Parathyroid adenoma (tissue), 2 donors: ENCODE data around the gene FYN.
"Not testable (repeated sequence)": the region's sequence is repeated elsewhere in the genome, so short reads cannot be mapped to it uniquely, and the experiment has no call there.

ENCODE experiments used
- H2AFZ ChIP-seq: fragments of 300-600 bp; sonication (generic); one replicate; pipeline ENCODE4 v1.7.0; 2017; ENCODE audit warnings: antibody characterized with exemption, mild to moderate bottlenecking
- H3K27ac ChIP-seq: fragments of 300-600 bp; sonication (generic); one replicate; pipeline ENCODE4 v1.7.0; 2017
- H3K27me3 ChIP-seq: fragments of 300-600 bp; sonication (generic); one replicate; pipeline ENCODE4 v1.7.0; 2017; ENCODE audit warnings: low read length; ENCODE audit not compliant: control insufficient read depth, insufficient read depth
- H3K36me3 ChIP-seq: fragments of 300-600 bp; sonication (generic); one replicate; pipeline ENCODE4 v1.7.0; 2017; ENCODE audit warnings: low read length; ENCODE audit not compliant: control insufficient read depth, insufficient read depth
- H3K4me1 ChIP-seq: fragments of 300-600 bp; sonication (generic); one replicate; pipeline ENCODE4 v1.7.0; 2017; ENCODE audit warnings: control low read depth
- H3K4me2 ChIP-seq: fragments of 300-600 bp; sonication (generic); one replicate; pipeline ENCODE4 v1.7.0; 2017; ENCODE audit warnings: low read length
- H3K4me3 ChIP-seq: fragments of 300-600 bp; sonication (generic); one replicate; pipeline ENCODE4 v1.7.0; 2017; ENCODE audit warnings: low read depth, low read length
- H3K79me2 ChIP-seq: fragments of 300-600 bp; sonication (generic); one replicate; pipeline ENCODE4 v1.7.0; 2017; ENCODE audit warnings: control low read depth
- H3K9ac ChIP-seq: fragments of 300-600 bp; sonication (generic); one replicate; pipeline ENCODE4 v1.7.0; 2017; ENCODE audit warnings: mild to moderate bottlenecking
- H3K9me3 ChIP-seq: fragments of 300-600 bp; sonication (generic); one replicate; pipeline ENCODE4 v1.7.0; 2017; ENCODE audit warnings: low read length; ENCODE audit not compliant: control insufficient read depth
- TF ChIP-seq, protein P1 (sequence below): fragments of 300-600 bp; sonication (generic); IDR thresholded peaks from one replicate; pipeline ENCODE4 v1.7.0; 2017; ENCODE audit warnings: antibody characterized with exemption, mild to moderate bottlenecking
- donor health status: primary hyperparathyroidism.

Gene FYN

DNA sequence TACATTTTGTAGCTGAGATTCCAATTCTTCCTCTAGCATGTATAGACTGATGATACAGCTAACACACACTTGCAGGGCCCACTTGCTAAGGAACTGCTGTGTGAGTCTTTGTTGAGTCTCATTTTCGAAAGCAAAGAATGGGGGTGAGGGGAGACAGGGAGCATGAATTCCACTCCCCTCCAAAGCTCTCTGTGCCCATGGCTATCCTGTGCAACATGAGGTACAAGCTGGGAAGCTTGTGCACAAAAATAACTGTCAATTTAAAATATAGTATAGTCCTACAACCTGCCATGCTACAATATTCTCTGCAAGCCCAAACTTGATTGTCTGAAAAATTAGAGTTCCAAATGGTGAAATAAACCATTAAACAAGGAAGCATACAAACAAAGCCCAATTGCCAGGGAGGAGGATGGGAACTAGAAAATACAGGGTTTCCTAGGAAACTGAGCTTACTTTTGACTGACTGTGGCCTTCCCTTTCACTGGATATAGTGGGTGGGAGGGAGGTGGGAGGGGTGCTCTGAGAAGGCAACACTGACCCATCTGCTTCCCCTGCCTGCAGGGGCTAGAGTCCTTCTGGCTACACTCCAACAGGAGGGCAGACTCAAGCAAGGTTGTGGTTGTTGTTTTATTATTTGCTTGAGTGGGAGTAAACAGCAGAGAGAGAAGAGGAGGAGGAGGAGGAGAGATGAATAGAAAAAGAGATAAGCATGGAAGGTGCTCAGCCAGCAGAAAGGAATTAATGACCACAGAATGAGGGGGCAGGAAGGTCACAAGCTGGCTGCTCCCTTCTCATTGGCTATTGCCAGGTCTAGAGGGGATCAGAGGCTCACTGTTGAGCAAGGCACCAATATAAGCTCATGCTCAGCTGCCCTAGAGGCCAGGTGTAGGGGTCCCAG is 84.6 kb downstream of the FYN start:
- no peak overlapping the region for H3K9ac ChIP-seq
- TF ChIP-seq, protein P1, sequence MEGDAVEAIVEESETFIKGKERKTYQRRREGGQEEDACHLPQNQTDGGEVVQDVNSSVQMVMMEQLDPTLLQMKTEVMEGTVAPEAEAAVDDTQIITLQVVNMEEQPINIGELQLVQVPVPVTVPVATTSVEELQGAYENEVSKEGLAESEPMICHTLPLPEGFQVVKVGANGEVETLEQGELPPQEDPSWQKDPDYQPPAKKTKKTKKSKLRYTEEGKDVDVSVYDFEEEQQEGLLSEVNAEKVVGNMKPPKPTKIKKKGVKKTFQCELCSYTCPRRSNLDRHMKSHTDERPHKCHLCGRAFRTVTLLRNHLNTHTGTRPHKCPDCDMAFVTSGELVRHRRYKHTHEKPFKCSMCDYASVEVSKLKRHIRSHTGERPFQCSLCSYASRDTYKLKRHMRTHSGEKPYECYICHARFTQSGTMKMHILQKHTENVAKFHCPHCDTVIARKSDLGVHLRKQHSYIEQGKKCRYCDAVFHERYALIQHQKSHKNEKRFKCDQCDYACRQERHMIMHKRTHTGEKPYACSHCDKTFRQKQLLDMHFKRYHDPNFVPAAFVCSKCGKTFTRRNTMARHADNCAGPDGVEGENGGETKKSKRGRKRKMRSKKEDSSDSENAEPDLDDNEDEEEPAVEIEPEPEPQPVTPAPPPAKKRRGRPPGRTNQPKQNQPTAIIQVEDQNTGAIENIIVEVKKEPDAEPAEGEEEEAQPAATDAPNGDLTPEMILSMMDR = no peak
- no peaks in the 10 kb centered on the region for H3K27me3 ChIP-seq
- H2AFZ ChIP-seq = no peak overlapping the region
- no peak overlapping the region for H3K4me3 ChIP-seq
- no peak overlapping the region for H3K4me2 ChIP-seq
- peaks cover 4% of the 10 kb centered on the region for H3K79me2 ChIP-seq
- no peaks in the 10 kb centered on the region for H3K36me3 ChIP-seq
- H3K9me3 ChIP-seq = no peaks in the 10 kb centered on the region
- no peaks in the 10 kb centered on the region for H3K4me1 ChIP-seq
- no peak overlapping the region for H3K27ac ChIP-seq

DNA sequence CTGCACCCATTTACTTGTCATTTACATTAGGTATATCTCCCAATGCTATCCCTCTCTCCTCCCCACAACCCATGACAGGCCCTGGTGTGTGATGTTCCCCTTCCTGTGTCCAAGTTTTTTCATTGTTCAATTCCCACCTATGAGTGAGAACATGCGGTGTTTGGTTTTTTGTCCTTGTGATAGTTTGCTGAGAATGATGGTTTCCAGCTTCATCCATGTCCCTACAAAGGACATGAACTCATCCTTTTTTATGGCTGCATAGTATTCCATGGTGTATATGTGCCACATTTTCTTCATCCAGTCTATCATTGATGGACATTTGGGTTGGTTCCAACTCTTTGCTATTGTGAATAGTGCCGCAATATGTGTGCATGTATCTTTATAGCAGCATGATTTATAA is 87.1 kb downstream of the FYN start:
- not testable (repeated sequence) for H3K27ac ChIP-seq, H3K79me2 ChIP-seq, H3K36me3 ChIP-seq, H3K4me1 ChIP-seq, H2AFZ ChIP-seq, H3K4me2 ChIP-seq, H3K9ac ChIP-seq, H3K4me3 ChIP-seq, H3K9me3 ChIP-seq, H3K27me3 ChIP-seq

DNA sequence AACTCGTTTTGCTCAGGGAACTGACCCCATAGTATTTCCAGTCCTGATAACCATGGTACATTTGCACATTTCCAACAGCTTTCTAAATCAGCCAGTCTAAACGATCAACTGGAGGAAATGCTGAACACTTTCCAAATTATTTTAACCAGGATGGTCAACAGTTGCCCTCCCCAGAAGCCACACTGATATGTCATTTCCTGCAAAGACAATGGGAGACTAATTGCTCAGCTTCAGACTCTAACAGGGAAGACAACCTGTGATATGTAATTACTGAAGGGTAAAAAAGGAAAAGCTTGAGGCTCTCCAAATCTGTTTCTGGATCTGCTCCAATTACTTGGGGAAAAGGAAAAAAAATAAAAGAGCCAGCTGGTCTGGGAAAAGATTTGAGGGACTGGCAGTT is 88.8 kb downstream of the FYN start:
- no peaks in the 10 kb centered on the region for H3K79me2 ChIP-seq
- no peak overlapping the region for H3K9ac ChIP-seq
- no peak overlapping the region for H3K4me3 ChIP-seq
- TF ChIP-seq, protein P1 = no peak
- no peaks in the 10 kb centered on the region for H3K36me3 ChIP-seq
- no peaks in the 10 kb centered on the region for H3K9me3 ChIP-seq
- no peaks in the 10 kb centered on the region for H3K27me3 ChIP-seq
- H3K4me1 ChIP-seq = no peaks in the 10 kb centered on the region
- peak overlapping the region; percentile 22 for H3K27ac ChIP-seq
- no peak overlapping the region for H3K4me2 ChIP-seq
- no peak overlapping the region for H2AFZ ChIP-seq

DNA sequence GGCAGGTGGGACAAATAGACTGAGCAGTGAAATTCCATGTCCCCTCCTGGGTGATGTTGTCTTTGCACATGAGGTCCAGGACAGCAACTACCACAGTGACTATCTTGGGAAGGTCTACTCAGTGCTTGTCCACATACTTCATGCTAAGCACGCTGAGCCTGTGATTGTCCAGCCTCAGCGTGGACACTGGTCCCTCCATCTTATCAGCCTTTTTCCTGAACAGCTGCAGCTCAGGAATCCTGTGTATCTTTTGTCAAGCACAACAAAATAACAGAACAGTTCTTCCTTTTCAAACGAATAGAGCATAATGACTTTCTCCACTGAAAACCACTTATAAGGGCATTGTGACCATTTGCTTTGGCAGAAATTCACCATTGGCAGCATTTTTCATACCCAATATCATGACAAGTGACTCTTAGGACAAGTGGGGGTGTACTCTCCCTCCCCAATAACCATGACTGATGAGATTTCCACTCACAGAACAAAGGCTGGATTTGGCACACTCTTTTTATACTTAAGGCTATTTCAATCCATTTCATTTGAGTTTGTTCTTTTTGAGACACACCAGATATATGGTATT is 90.3 kb downstream of the FYN start:
- H3K36me3 ChIP-seq = no peaks in the 10 kb centered on the region
- H3K9ac ChIP-seq = no peak overlapping the region
- no peaks in the 10 kb centered on the region for H3K27me3 ChIP-seq
- H3K9me3 ChIP-seq = no peaks in the 10 kb centered on the region
- no peaks in the 10 kb centered on the region for H3K4me1 ChIP-seq
- TF ChIP-seq, protein P1 = no peak
- H3K79me2 ChIP-seq = no peaks in the 10 kb centered on the region
- no peak overlapping the region for H3K4me2 ChIP-seq
- no peak overlapping the region for H2AFZ ChIP-seq
- H3K27ac ChIP-seq = no peak overlapping the region
- H3K4me3 ChIP-seq = no peak overlapping the region

DNA sequence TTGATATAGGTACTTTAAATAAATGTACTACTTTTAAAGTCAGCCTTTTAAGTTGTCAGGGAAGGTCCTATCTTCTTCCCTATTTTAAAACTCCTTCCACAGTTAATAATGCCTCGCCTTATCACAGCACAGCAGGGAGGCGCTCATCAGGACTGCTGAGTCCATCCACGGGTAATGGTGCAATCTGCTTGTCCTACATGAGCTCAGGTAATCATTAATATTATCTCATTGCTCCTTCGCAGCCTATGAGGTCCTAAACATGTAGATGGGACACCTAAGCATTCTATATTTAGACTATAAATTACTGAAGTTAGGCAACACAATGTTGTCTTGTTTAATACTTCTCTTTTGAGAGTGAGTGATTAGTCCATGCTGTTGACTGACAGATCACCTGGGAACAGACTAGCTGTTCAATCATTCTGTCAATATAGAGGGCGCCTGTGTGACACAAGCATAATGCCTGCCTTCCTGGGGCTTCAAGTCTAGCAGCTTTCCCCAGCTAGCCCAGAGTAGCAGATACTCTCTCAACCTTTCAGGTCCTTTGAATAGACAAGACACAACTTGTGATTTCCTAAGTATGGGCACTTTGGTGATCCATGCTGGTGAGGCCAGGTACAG is 91.0 kb downstream of the FYN start:
- Histone ChIP-seq H2AFZ (no peak overlapping the region), H3K4me1 (no peaks in the 10 kb centered on the region), H3K9me3 (no peaks in the 10 kb centered on the region), H3K27ac (no peak overlapping the region), H3K27me3 (no peaks in the 10 kb centered on the region), H3K9ac (no peak overlapping the region), H3K4me3 (no peak overlapping the region), H3K79me2 (no peaks in the 10 kb centered on the region), H3K4me2 (no peak overlapping the region), H3K36me3 (no peaks in the 10 kb centered on the region)
- TF ChIP-seq, protein P1 = no peak
